Measurements from ENCODE around the gene ZNF688.
A peak's percentile ranks its signal among the peaks of the same experiment; 100 is the strongest.
"Not testable (repeated sequence)": the region's sequence is repeated elsewhere in the genome, so short reads cannot be mapped to it uniquely, and the experiment has no call there.

ZNF688 gene

GRCh38 chr16:30600929-30601328 is 29.4 kb upstream of the ZNF688 start:
- no peak for ATAC-seq
- Mint-ChIP-seq H3K36me3 (peaks cover 27% of the 10 kb centered on the region), H3K27ac (no peak overlapping the region), H3K4me3 (no peak overlapping the region), H3K4me1 (peaks cover 7% of the 10 kb centered on the region), H3K9me3 (no peaks in the 10 kb centered on the region), H3K27me3 (no peaks in the 10 kb centered on the region)

GRCh38 chr16:30600215-30600614 is 28.7 kb upstream of the ZNF688 start:
- Mint-ChIP-seq H3K27ac (no peak overlapping the region), H3K36me3 (peaks cover 24% of the 10 kb centered on the region), H3K27me3 (no peaks in the 10 kb centered on the region), H3K4me3 (no peak overlapping the region), H3K9me3 (no peaks in the 10 kb centered on the region), H3K4me1 (peaks cover 7% of the 10 kb centered on the region)
- no peak for ATAC-seq

DNA sequence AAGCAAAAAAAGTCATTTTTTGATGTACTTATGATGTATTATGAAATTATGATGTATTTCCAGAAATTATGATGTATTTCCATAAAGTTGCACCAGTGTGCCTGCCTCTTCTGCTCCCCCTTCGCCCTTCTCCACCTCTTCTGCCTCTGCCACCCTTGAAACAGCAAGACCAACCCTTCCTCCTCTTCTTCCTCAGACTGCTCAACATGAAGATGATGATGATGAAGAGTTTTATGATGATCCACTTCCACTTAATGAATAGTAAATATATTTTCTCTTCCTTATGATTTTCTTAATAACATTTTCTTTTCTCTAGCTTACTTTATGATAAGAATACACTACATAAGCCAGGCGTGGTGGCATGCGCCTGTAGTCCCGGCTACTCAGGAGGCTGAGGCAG is 21.4 kb upstream of the ZNF688 start:
- no peak overlapping the region for H3K4me3 Mint-ChIP-seq
- no peak for ATAC-seq
- no peaks in the 10 kb centered on the region for H3K4me1 Mint-ChIP-seq
- H3K27ac Mint-ChIP-seq = no peak overlapping the region
- no peaks in the 10 kb centered on the region for H3K36me3 Mint-ChIP-seq
- no peaks in the 10 kb centered on the region for H3K27me3 Mint-ChIP-seq
- H3K9me3 Mint-ChIP-seq = no peaks in the 10 kb centered on the region

DNA sequence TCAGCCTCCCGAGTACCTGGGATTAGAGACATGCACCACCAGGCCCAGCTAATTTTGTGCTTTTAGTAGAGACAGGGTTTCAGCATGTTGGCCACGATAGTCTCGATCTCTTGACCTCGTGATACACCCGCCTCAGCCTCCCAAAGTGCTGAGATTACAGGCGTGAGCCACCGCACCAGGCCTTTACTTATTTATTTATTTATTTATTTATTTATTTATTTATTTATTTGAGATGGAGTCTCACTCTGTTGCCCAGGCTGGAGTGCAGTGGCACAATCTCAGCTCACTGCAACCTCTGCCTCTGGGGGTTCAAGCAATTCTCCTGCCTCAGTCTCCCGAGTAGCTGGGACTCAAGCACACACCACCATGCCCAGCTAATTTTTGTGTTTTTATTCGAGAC is 19.4 kb upstream of the ZNF688 start:
- not testable (repeated sequence) for ATAC-seq

GRCh38 chr16:30589582-30589981 is 18.1 kb upstream of the ZNF688 start:
- not testable (repeated sequence) for H3K27ac Mint-ChIP-seq, H3K9me3 Mint-ChIP-seq, ATAC-seq, H3K36me3 Mint-ChIP-seq, H3K4me1 Mint-ChIP-seq, H3K27me3 Mint-ChIP-seq, H3K4me3 Mint-ChIP-seq

More for the DNA sequence above, 19.4 kb upstream of the ZNF688 start:
- not testable (repeated sequence) for H3K36me3 Mint-ChIP-seq, H3K27ac Mint-ChIP-seq, H3K4me3 Mint-ChIP-seq, H3K9me3 Mint-ChIP-seq, H3K4me1 Mint-ChIP-seq, H3K27me3 Mint-ChIP-seq

- Mint-ChIP-seq H3K4me3 (no peak overlapping the region), H3K27me3 (no peaks in the 10 kb centered on the region), H3K4me1 (peaks cover 7% of the 10 kb centered on the region), H3K36me3 (no peaks in the 10 kb centered on the region), H3K9me3 (no peaks in the 10 kb centered on the region), H3K27ac (no peak overlapping the region)
- ATAC-seq = no peak
These were observed 17.1 kb upstream of the ZNF688 start for GRCh38 chr16:30588651-30589050.

- peaks cover 16% of the 10 kb centered on the region for H3K36me3 Mint-ChIP-seq
These were observed 14.1 kb upstream of the ZNF688 start, which contains the start of gene ZNF785 for GRCh38 chr16:30585400-30586191. ZNF785 (minus strand) TSS chr16:30585697; CDS start chr16:30585611, 86 bp downstream.

DNA sequence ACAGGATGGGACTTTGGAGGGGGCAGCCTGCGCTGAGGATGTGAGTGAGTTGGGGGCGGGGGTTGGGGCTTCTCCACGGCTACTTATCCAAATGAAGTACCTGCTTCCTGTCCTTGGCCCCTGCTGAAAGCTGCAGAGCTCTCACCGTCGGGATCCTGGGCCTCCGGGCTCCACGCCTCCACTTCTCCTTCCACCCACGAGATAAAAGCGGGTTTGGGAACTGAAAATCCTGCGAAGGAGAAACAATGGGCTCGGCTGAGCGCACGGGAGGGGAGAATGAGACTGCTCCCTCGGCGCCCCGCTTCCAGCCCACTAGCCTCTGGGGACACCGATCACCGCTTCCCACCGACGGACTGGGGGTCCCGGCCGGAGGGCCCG is 13.5 kb upstream of the ZNF688 start:
- H3K36me3 Mint-ChIP-seq = peaks cover 16% of the 10 kb centered on the region
- H3K27me3 Mint-ChIP-seq = no peaks in the 10 kb centered on the region
- peaks cover 14% of the 10 kb centered on the region for H3K4me1 Mint-ChIP-seq
- ATAC-seq = peak; percentile 54
- H3K4me3 Mint-ChIP-seq = peak overlapping the region; percentile 87
- peak overlapping the region; percentile 82 for H3K27ac Mint-ChIP-seq
- no peaks in the 10 kb centered on the region for H3K9me3 Mint-ChIP-seq

More at GRCh38 chr16:30585400-30586191, 14.1 kb upstream of the ZNF688 start, which contains the start of gene ZNF785:
- H3K9me3 Mint-ChIP-seq = no peaks in the 10 kb centered on the region
- no peaks in the 10 kb centered on the region for H3K27me3 Mint-ChIP-seq
- peaks cover 14% of the 10 kb centered on the region for H3K4me1 Mint-ChIP-seq
- peak; percentile 99 for ATAC-seq
- peak within 1 kb of the TSS; percentile 82 for H3K27ac Mint-ChIP-seq
- H3K4me3 Mint-ChIP-seq = peak within 1 kb of the TSS; percentile 87

DNA sequence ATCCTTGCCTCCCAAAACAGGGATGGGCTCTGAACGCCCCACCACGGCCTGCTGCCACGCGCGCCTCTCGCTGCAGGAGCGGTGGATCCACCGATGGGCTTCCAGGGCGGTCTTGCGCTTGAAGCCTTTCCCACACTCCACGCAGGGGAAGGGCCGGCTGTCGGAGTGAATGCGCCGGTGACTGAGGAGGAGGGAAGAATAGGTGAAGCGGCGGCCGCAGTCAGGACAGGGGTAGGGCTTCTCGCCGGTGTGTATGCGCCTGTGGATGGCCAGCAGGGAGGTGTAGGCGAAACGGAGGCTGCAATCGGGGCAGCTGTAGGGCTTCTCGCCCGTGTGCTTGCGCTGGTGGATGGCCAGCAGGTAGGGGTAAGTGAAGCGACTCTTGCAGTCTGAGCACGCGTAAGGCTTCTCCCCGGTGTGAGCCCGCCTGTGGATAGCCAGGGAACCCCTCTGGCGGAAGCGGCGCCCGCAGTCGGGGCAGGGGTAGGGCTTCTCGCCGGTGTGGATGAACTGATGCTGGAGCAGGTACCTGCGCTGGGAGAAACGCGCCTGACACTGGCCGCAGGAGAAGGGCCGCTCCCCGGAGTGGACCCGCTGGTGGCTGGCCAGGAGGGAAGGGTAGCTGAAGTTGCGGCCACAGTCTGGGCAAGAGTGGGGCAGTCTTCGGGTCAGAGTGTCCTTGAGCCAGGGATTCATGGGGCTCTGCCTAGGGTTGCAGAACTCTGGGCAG is 11.3 kb upstream of the ZNF688 start:
- no peak for ATAC-seq
- Mint-ChIP-seq H3K27me3 (no peaks in the 10 kb centered on the region), H3K4me3 (no peak overlapping the region), H3K9me3 (no peaks in the 10 kb centered on the region), H3K36me3 (peaks cover 16% of the 10 kb centered on the region), H3K4me1 (peaks cover 14% of the 10 kb centered on the region), H3K27ac (no peak overlapping the region)

- no peak overlapping the region for H3K27ac Mint-ChIP-seq
- ATAC-seq = no peak
- peaks cover 16% of the 10 kb centered on the region for H3K36me3 Mint-ChIP-seq
- H3K4me3 Mint-ChIP-seq = no peak overlapping the region
- H3K9me3 Mint-ChIP-seq = no peaks in the 10 kb centered on the region
- peaks cover 14% of the 10 kb centered on the region for H3K4me1 Mint-ChIP-seq
- H3K27me3 Mint-ChIP-seq = no peaks in the 10 kb centered on the region
These were observed 9.9 kb upstream of the ZNF688 start for GRCh38 chr16:30581457-30581856.

- H3K36me3 Mint-ChIP-seq = no peaks in the 10 kb centered on the region
- H3K27me3 Mint-ChIP-seq = no peaks in the 10 kb centered on the region
- H3K4me3 Mint-ChIP-seq = no peak overlapping the region
- H3K27ac Mint-ChIP-seq = peak overlapping the region; percentile 26
- no peak for ATAC-seq
- no peaks in the 10 kb centered on the region for H3K9me3 Mint-ChIP-seq
- H3K4me1 Mint-ChIP-seq = peaks cover 19% of the 10 kb centered on the region
These were observed 3.2 kb upstream of the ZNF688 start for GRCh38 chr16:30574678-30575077.

DNA sequence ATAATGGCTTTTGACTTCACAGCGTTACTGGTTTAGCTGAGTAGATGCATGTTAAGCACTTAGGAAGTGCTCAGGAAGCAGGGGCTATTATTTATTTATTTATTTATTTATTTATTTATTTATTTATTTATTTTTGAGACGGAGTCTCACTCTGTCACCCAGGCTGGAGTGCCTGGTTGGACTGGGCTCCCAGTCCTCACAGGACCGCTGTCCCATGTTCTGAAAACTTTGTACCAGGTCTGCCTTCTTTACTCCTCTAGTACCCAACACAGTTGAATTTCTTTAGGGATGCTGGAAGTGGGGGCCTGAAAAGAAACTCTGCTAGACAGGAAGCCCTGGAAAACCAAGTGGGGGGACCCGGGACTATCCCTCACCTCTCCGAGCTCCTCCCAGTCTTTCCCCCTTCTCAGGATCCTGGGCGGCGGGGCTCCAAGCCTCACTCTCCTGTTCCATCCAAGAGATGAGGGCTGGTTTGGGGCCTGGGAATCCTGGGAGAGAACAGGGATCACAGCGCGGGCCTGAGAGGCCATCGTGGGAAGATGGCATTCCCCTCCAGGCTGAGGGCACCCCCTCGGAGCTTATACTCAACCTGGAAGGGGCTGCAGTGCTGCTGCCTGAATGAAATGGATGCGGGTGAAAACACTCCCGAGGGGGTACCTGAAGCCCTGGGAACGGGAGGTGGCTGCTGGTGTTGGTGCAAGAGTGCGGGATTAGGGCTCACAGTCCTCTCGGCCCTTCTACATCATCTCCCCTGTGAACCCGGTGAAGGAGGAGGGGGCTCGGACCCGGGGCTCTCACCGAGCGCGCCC is 674 bp downstream of the ZNF688 start:
- no peak for ATAC-seq
- Mint-ChIP-seq H3K4me1 (peaks cover 47% of the 10 kb centered on the region), H3K4me3 (peak overlapping the region; percentile 89), H3K27ac (peak overlapping the region; percentile 96), H3K27me3 (no peaks in the 10 kb centered on the region), H3K9me3 (no peaks in the 10 kb centered on the region), H3K36me3 (no peaks in the 10 kb centered on the region)

DNA sequence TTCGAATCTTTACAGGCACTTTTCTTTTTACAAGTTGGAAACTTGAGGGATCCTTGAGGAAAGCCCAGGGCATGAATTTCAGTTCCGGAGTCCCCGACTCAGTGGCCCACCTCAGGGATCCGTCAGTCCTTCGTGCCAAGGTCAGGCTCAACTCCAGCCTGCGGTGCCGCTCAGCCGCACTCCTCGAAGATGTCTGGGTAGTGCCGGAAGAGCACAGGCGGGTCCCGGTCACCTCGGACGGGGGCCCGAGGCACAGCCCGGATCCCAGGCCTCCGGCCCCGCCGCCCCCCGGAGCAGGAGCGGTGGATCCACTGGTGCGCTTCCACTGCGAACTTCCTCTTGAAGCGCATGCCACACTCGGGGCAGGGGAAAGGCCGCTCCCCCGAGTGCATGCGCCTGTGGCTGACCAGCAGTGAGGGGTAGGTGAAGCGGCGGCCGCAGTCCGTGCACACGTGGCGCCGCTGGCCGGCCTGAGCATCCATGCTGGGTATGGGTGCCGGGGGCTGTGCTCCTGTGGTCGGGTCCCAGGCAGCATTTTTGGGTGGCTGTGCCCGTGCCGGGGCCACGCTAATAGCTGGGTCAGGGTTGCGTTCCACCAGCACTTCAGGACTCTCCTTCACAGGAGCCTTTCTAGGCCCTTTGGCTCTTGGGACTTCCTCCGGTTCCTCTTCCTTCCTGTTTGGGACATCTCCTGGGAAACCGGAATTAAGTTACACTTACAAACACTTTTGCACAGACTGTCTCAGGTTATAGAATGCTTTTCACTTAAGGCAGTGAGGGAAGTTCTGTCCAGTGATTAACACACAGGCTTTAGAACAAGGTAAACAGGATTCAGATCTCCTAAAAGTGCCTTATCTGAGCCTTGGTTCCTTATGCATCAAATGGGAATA is 1.5 kb downstream of the ZNF688 start:
- no peaks in the 10 kb centered on the region for H3K9me3 Mint-ChIP-seq
- H3K27ac Mint-ChIP-seq = no peak overlapping the region
- no peaks in the 10 kb centered on the region for H3K36me3 Mint-ChIP-seq
- ATAC-seq = no peak
- no peaks in the 10 kb centered on the region for H3K27me3 Mint-ChIP-seq
- peaks cover 47% of the 10 kb centered on the region for H3K4me1 Mint-ChIP-seq
- H3K4me3 Mint-ChIP-seq = no peak overlapping the region

GRCh38 chr16:30569281-30569680 is 2.2 kb downstream of the ZNF688 start:
- Mint-ChIP-seq H3K27me3 (no peaks in the 10 kb centered on the region), H3K36me3 (no peaks in the 10 kb centered on the region), H3K9me3 (no peaks in the 10 kb centered on the region), H3K4me3 (no peak overlapping the region), H3K27ac (peak overlapping the region; percentile 24), H3K4me1 (peaks cover 47% of the 10 kb centered on the region)
- no peak for ATAC-seq
